ENCODE data around the gene XXYLT1.

- TF ChIP-seq CTCF (conservative IDR thresholded peaks at IDR 0.05; ENCODE audit: low read depth, low read length) = 0 out of 2 replicates have a peak, but pooled peaks have one; percentile 15
- no peak for TF ChIP-seq EZH2 (IDR thresholded peaks at IDR 0.05; ENCODE audit: borderline replicate concordance, low read depth, low read length, poor library complexity, severe bottlenecking)
Observed at GRCh38 chr3:195265363-195265976, 5.5 kb downstream of the XXYLT1 start.
